ENCODE data around the gene KRT84. TPM values are rescaled to one million over a fixed set of nuclear protein-coding genes. Genes with fewer than 3 reads are reported as not detected.

The KRT84 gene
- total RNA-seq, 1 donor from 2014 or later = not detected

DNA sequence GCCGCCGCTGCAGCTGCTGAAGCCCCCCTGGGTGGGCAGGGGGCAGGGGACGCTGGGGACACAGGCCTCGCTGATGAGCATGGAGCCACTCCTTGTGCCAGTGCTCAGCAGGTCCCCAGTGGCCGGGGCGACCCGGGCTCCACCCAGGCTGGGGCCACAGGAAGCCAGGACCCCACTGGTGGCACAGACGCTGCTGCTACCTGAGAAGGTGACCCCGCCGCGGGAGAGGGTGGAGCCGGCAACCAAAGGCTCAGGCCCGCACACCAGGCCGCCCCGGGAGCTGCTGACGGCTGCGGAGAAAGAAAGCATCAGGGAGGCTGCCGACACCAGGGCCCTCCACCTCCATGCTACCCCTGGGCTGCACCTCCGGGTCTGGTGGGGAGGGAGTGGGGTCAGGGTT lies 7.4 kb downstream of the KRT84 start:
- Histone ChIP-seq H3K4me3 (ENCODE audit: low read depth, low read length) (no peak overlapping the region), H3K36me3 (ENCODE audit: control insufficient read depth, insufficient read depth, low read length) (no peaks in the 10 kb centered on the region), H3K27me3 (ENCODE audit: control insufficient read depth, insufficient read depth, low read length) (no peaks in the 10 kb centered on the region)
- DNase-seq (ENCODE audit: low read depth) (no peak), FAIRE-seq (no peak)
- TF ChIP-seq, protein P1, sequence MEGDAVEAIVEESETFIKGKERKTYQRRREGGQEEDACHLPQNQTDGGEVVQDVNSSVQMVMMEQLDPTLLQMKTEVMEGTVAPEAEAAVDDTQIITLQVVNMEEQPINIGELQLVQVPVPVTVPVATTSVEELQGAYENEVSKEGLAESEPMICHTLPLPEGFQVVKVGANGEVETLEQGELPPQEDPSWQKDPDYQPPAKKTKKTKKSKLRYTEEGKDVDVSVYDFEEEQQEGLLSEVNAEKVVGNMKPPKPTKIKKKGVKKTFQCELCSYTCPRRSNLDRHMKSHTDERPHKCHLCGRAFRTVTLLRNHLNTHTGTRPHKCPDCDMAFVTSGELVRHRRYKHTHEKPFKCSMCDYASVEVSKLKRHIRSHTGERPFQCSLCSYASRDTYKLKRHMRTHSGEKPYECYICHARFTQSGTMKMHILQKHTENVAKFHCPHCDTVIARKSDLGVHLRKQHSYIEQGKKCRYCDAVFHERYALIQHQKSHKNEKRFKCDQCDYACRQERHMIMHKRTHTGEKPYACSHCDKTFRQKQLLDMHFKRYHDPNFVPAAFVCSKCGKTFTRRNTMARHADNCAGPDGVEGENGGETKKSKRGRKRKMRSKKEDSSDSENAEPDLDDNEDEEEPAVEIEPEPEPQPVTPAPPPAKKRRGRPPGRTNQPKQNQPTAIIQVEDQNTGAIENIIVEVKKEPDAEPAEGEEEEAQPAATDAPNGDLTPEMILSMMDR (IDR thresholded peaks at IDR 0.05; ENCODE audit: insufficient read depth, low read length, severe bottlenecking) = no peak

DNA sequence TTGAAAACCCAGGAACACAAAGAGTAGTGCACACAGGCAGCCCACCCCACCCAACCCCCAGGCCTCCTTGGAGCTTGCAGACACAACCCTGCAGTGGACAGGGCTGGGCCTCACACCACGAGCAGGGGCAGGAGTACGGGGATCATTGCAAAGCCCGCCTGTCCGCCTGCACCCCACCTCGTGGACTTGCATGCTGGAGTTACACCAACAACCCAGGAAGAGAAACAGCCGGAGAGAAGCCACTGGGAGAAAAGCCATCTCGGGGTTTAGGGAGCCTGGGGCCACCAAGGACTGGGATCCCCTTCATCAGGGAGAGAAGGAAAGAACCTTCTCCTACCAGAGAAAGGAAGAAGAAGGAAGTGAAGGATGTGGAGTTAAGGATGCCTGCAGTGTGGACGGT lies 8.2 kb downstream of the KRT84 start:
- DNase-seq (ENCODE audit: low read depth) (no peak), FAIRE-seq (no peak)
- TF ChIP-seq, protein P1 (IDR thresholded peaks at IDR 0.05; ENCODE audit: insufficient read depth, low read length, severe bottlenecking) = no peak
- H3K4me3 ChIP-seq (ENCODE audit: low read depth, low read length) = no peak overlapping the region
- no peaks in the 10 kb centered on the region for H3K27me3 ChIP-seq (ENCODE audit: control insufficient read depth, insufficient read depth, low read length)
- no peaks in the 10 kb centered on the region for H3K36me3 ChIP-seq (ENCODE audit: control insufficient read depth, insufficient read depth, low read length)

DNA sequence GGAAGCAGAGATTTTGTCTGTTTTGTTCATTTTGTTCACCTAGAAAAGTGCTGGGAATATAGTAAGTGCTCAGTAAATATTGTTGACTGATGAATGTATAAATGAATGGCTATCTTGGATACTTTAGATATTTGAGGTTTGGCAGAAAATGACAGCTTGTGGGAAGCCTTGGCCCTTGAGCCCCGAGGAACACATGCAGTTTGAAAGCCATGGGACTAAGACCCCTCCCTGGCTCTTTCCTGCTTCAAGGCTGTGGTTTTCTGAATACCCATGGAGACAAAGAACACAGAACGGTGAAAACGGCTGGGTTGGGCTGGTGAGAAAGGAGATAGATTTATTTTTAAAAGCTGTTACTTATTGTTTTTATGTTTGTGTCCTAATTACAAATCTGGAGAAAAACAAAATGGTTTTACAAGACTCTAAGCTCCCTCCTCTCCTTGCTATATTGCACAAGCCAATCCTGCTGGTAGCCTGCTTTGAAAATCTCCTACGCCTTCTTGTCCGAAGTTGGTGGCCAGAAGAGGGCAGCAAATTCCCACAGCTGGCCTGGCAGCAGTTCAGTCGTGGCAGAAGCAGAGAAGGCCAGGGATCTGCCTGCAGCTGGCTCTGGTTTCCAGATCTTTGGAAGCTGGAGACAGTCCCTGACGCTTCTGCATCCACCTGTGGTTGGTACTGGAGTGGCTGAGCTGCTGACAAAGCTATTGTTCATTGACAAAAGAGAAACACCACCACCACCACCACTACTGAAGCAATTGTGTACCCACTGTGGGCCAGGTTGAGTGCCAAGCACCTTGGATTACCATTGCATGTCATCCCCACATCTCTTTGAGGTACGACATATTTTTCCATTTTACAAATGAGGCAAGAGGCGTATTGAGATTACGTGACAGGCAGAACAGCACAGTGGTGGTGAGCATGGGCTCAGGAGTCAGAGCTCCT lies 13.0 kb downstream of the KRT84 start:
- H3K27me3 ChIP-seq (ENCODE audit: control insufficient read depth, insufficient read depth, low read length) = no peaks in the 10 kb centered on the region
- peak; percentile 23 for FAIRE-seq
- H3K36me3 ChIP-seq (ENCODE audit: control insufficient read depth, insufficient read depth, low read length) = no peaks in the 10 kb centered on the region
- DNase-seq (ENCODE audit: low read depth) = peak; percentile 83
- TF ChIP-seq, protein P1 (IDR thresholded peaks at IDR 0.05; ENCODE audit: insufficient read depth, low read length, severe bottlenecking) = peak; percentile 88
- H3K4me3 ChIP-seq (ENCODE audit: low read depth, low read length) = no peak overlapping the region

DNA sequence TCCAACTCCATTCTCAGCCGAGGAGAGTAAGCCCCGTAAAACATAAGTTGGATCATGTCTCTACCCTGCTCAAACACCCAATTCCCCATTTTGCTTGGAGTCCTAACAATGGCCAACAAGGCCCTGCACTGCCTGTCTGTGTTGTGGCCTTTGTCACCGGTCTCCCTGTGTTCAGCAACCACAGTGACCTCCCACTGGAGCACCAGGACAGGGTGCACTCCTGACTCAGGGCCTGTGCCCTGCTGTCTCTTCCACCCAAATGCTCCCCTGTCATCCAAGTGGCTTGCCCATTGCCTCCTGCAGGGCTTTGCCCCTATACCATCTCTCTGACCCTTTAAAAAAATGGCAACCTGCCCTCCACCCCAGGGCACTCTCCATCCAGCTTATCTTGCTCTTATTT lies 13.7 kb downstream of the KRT84 start:
- Histone ChIP-seq H3K36me3 (ENCODE audit: control insufficient read depth, insufficient read depth, low read length) (no peaks in the 10 kb centered on the region), H3K4me3 (ENCODE audit: low read depth, low read length) (no peak overlapping the region), H3K27me3 (ENCODE audit: control insufficient read depth, insufficient read depth, low read length) (no peaks in the 10 kb centered on the region)
- no peak for DNase-seq (ENCODE audit: low read depth)
- TF ChIP-seq, protein P1 (IDR thresholded peaks at IDR 0.05; ENCODE audit: insufficient read depth, low read length, severe bottlenecking) = no peak
- FAIRE-seq = no peak

DNA sequence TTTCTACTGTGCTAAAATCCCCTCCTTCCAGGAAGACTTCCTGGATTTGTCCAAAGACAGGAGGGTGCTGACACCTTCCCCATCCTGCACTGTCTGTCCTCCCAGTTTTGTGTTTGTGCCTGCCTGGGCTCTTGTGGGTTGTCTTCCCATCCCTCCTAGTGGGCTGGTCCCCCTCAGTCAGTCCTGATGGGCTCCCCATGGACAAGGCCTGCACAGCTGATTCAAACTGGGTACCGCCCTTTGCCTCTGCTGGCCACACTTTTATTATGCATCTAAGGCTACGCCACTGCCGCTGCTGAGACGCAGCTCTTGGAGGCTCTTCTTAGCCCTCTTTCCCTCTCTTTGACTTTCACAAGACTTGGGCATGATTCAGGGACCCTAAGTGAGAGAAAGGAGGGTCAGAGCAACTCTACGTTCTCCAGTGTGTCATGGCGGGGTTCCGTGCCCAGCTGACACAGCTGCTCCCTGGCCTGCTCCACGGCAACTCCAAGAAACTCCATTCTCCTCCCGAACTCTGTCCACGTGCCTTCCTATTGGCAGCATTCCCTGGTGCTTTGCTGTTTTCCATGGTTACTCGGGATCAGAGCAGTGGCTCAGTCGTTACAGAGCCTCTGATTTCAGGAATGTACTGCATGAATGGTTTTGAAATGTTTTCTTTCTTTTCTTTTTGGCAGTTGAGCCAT lies 14.4 kb downstream of the KRT84 start:
- TF ChIP-seq, protein P1 (IDR thresholded peaks at IDR 0.05; ENCODE audit: insufficient read depth, low read length, severe bottlenecking) = no peak
- FAIRE-seq (no peak), DNase-seq (ENCODE audit: low read depth) (no peak)
- H3K27me3 ChIP-seq (ENCODE audit: control insufficient read depth, insufficient read depth, low read length) = no peaks in the 10 kb centered on the region
- no peak overlapping the region for H3K4me3 ChIP-seq (ENCODE audit: low read depth, low read length)
- no peaks in the 10 kb centered on the region for H3K36me3 ChIP-seq (ENCODE audit: control insufficient read depth, insufficient read depth, low read length)

Data from bronchial epithelial cell (primary cell).